Dendritic cell treated with granulocyte-macrophage colony-stimulating factor and Interleukin-4, amounts not matched to agents 40 ng/mL and 50 ng/mL, for 4 days (primary cell): ENCODE data around the gene EIF5AL1.
"Not testable (repeated sequence)": the region's sequence is repeated elsewhere in the genome, so short reads cannot be mapped to it uniquely, and the experiment has no call there.

Source experiments
- H3K27ac Mint-ChIP-seq: one replicate; pipeline ENCODE4 v1.8.0; 2022; ENCODE audit warnings: mild to moderate bottlenecking, mixed read lengths
- H3K27me3 Mint-ChIP-seq: one replicate; pipeline ENCODE4 v1.8.0; 2022; ENCODE audit warnings: mild to moderate bottlenecking, mixed read lengths
- H3K36me3 Mint-ChIP-seq: one replicate; pipeline ENCODE4 v1.8.0; 2022; ENCODE audit warnings: low read depth, mixed read lengths
- H3K4me1 Mint-ChIP-seq: one replicate; pipeline ENCODE4 v1.8.0; 2022; ENCODE audit warnings: low read depth, mixed read lengths
- H3K4me3 Mint-ChIP-seq: one replicate; pipeline ENCODE4 v1.8.0; 2022; ENCODE audit warnings: mild to moderate bottlenecking, moderate library complexity, mixed read lengths
- H3K9me3 Mint-ChIP-seq: one replicate; pipeline ENCODE4 v1.8.0; 2022; ENCODE audit warnings: mixed read lengths
- intact Hi-C: fragments of 100-400 bp; cut with micrococcal nuclease; formaldehyde crosslinking; loops from one replicate; pipeline ENCODE4 v1.15.0; 2022

EIF5AL1 gene

DNA sequence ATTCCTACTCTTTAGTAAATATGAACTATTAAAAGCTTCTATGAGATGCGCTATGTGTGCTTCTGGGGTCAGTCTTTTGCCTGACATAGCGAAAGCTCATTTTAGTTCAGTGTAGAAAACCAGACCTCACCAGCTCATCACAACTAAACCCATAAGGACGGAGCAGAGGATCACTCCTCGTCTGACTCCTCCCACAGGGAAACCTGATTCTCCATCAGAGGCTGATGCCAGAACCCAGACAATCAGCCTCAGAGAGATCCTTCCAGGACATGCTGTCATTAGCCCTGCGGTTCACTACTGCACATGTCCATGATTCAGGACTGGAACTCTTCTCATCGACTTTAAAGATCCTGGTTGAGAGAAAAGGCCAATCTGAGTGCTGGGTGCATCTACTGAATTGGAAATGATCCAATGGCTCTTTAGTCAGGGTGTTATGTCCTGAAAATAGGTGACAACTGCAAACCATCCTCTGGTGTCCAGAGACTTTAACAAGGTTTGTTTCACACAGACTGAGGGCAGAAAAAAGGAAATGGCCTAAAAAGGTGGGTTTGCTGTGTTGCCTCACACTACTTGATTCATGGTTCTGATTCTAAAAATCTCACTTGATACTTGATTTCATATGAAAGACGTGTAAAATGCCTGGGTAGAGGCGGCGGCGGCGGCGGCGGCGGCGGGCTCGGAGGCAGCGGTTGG, at the start of gene EIF5AL1:
Gene EIF5AL1 (plus strand): TSS at position 643 of the 693 bp plus-strand sequence. CDS start 117 bp downstream, outside the sequence.
- H3K27ac Mint-ChIP-seq, H3K4me3 Mint-ChIP-seq, H3K4me1 Mint-ChIP-seq, H3K36me3 Mint-ChIP-seq, intact Hi-C loops, H3K9me3 Mint-ChIP-seq: not testable (repeated sequence)
- peaks cover 13% of the 10 kb centered on the region for H3K27me3 Mint-ChIP-seq

DNA sequence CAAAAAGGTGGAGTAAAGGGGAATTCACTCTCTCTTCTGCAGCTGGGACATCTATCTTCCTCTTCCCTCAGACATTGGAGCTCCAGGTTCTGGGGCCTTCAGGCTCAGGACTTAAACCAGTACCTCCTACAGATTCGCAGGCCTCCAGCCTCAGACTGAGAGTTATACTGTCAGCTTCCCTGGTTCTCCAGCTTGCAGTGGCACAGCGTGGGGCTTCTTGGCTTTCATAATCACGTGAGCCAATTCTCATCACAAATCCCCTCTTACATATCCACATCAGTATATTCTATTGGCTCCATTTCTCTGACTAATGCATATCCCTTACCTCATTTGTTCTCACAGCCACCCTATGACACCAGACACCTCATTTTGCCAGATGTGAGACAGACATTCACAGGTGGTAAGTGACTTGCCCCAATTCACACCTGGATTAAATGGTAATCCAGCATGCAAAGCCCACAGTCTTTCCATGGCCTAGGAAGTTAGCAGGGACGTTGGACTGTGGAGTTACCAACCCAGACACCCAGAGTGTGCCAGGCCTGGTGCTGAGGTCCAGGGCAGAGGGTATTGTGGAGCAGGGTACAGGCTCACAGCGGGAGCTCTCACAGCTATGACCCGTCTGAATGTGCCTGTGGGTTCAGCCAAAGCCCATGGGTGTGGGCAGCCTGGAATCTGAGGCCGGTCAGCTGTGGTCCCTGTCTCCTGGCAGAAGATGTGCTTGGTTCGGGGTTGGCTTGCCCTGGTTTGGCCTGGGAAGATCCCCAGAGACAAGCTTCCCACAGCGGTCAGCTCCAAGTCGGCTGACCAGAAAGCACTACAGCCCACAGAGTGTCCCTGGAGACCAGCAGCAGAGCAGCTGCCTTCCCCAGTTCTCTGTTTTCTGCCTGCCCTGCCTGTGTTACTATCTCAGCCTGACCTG, 48.5 kb upstream of the EIF5AL1 start:
- no peak overlapping the region for H3K27ac Mint-ChIP-seq
- no peaks in the 10 kb centered on the region for H3K9me3 Mint-ChIP-seq
- no peak overlapping the region for H3K4me3 Mint-ChIP-seq
- H3K36me3 Mint-ChIP-seq = no peaks in the 10 kb centered on the region
- intact Hi-C loops = no loop called here
- H3K4me1 Mint-ChIP-seq = peaks cover 18% of the 10 kb centered on the region
- peaks cover 2% of the 10 kb centered on the region for H3K27me3 Mint-ChIP-seq

- Mint-ChIP-seq H3K4me3 (no peak overlapping the region), H3K27ac (no peak overlapping the region), H3K27me3 (peaks cover 5% of the 10 kb centered on the region), H3K4me1 (peaks cover 20% of the 10 kb centered on the region), H3K9me3 (no peaks in the 10 kb centered on the region), H3K36me3 (no peaks in the 10 kb centered on the region)
- intact Hi-C loops = no loop called here
These were observed 47.0 kb upstream of the EIF5AL1 start for GRCh38 chr10:79465341-79465740.

DNA sequence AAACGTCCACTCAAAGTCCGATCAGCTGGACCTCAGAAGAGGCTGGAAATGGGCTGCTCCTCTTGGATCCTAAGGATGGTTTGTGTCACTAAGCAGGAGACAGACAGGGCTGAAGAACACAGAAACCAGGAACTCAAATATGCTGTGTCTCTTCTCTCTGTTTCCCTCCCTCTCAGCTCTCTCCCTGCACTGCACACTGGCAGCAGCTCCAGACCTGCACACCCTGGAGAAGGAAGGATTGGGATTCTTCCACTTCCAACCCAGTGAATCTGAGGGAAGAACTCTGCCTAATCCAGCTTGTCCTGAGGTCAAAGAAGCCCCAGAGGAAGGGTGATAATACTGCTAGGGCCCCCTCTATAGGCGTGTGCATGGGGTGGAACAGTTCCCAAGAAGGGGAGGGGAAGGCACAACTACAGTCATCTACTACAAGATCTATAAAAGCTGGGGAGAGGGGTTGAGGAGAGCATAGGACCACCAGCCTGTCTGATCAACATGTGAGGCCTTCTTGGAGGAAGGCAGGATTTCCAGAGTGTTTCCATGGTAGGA, 44.2 kb upstream of the EIF5AL1 start:
- intact Hi-C loops = no loop called here
- no peaks in the 10 kb centered on the region for H3K36me3 Mint-ChIP-seq
- H3K9me3 Mint-ChIP-seq = no peaks in the 10 kb centered on the region
- peak overlapping the region; percentile 67 for H3K27ac Mint-ChIP-seq
- H3K4me3 Mint-ChIP-seq = peak overlapping the region; percentile 10
- peaks cover 10% of the 10 kb centered on the region for H3K27me3 Mint-ChIP-seq
- peaks cover 26% of the 10 kb centered on the region for H3K4me1 Mint-ChIP-seq

DNA sequence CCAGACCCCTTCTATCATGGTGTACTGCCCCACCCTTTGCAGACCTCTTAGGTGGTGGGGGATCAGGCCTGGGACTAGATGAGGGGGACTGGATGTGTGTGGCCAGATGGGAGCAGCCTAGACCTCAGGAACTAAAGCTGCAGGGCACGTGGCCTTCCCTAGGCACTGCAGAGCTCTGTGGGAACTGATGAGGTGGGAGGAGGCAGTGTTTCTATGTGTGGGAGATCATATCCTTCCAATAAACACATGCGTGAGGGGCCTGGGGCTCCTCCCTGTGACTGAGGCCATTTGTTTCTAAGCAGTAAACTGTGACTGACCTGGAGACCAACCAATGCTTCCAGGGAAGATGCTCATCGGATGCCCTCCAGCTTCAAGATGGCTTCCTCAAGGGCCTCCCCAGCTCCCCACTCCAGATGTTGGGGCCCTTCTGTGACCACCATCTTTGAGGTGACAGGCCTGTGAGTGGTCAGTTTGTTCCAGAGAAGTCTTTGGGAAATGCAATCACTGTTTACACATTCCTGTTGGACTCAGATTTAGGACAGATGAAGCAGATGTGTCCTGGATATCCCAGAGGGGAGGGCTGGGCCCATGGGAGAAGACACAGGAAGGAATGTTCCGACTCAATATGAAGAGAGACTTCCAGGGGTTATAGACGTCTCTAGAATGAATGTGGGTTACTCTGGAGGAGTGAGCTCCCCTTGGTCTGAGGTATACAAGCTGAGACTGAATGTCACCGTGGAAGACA, 43.3 kb upstream of the EIF5AL1 start:
- Mint-ChIP-seq H3K27ac (peak overlapping the region; percentile 67), H3K27me3 (peaks cover 12% of the 10 kb centered on the region), H3K4me3 (no peak overlapping the region), H3K4me1 (peaks cover 34% of the 10 kb centered on the region), H3K36me3 (no peaks in the 10 kb centered on the region), H3K9me3 (no peaks in the 10 kb centered on the region)
- intact Hi-C loops = no loop called here

GRCh38 chr10:79470096-79470495, 42.2 kb upstream of the EIF5AL1 start:
- Mint-ChIP-seq H3K36me3 (no peaks in the 10 kb centered on the region), H3K27ac (no peak overlapping the region), H3K4me1 (peaks cover 34% of the 10 kb centered on the region), H3K9me3 (no peaks in the 10 kb centered on the region), H3K27me3 (peaks cover 12% of the 10 kb centered on the region), H3K4me3 (no peak overlapping the region)
- intact Hi-C loops = no loop called here

DNA sequence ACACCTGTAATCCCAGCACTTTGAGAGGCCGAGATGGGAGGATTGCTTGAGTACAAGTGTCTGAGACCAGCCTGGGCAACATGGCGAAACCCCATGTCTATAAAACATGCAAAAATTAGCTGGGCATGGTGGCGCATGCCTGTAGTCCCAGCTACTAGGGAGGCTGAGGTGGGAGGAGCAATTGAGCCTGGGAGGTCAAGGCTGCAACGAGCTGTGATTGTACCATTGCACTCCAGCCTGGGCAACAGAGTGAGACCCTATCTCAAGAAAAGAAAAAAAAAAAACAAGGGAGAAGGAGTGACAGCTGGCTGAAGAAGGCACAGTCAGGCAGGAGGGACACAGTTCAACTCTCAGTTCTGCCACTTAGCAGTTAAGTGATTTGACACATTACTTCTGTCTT, 40.6 kb upstream of the EIF5AL1 start:
- Mint-ChIP-seq H3K27me3 (peaks cover 14% of the 10 kb centered on the region), H3K9me3 (no peaks in the 10 kb centered on the region), H3K36me3 (no peaks in the 10 kb centered on the region), H3K27ac (no peak overlapping the region), H3K4me1 (peaks cover 34% of the 10 kb centered on the region), H3K4me3 (no peak overlapping the region)
- intact Hi-C loops = no loop called here

DNA sequence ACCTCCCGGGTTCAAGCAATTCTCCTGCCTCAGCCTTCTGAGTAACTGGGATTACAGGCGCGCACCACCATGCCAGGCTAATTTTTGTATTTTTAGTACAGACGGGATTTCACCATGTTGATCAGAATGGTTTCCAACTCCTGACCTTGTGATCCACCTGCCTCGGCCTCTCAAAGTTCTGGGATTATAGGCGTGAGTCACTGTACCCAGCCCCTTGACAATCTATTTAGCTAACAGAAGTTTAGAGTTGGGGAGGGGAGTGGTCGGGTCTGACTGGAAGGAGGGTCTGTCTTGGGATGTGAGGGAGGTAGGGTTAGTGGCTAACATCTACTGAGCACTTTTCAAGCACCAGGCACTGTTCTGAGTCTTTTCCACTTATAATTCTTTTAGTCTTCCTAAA, 39.9 kb upstream of the EIF5AL1 start:
- intact Hi-C loops = no loop called here
- H3K36me3 Mint-ChIP-seq = no peaks in the 10 kb centered on the region
- H3K27ac Mint-ChIP-seq = no peak overlapping the region

DNA sequence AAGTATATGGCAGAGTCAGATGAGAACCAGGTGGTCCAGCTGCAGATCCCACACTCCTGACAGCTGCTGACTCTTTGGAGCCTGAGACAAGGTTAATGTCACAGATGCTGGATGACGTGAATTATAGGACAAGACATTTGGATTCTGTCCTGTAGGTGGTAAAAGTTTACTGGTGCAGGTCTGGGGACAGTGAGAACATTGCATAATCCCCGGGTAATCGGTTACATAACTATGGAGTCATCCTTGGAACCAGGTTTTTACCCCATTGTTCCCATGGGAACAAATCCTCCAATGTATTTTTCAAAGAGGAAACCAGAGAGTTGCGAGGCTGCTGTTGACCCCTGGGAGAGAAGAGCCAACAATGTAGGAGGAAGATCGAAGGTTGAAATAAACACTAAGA, 39.4 kb upstream of the EIF5AL1 start:
- intact Hi-C loops = no loop called here
- H3K27ac Mint-ChIP-seq = no peak overlapping the region
- no peaks in the 10 kb centered on the region for H3K9me3 Mint-ChIP-seq
- peaks cover 18% of the 10 kb centered on the region for H3K27me3 Mint-ChIP-seq
- no peaks in the 10 kb centered on the region for H3K36me3 Mint-ChIP-seq
- no peak overlapping the region for H3K4me3 Mint-ChIP-seq
- peaks cover 24% of the 10 kb centered on the region for H3K4me1 Mint-ChIP-seq

More for the DNA sequence above, 39.9 kb upstream of the EIF5AL1 start:
- Mint-ChIP-seq H3K4me3 (no peak overlapping the region), H3K4me1 (peaks cover 29% of the 10 kb centered on the region), H3K27me3 (peaks cover 15% of the 10 kb centered on the region), H3K9me3 (no peaks in the 10 kb centered on the region)

- peaks cover 18% of the 10 kb centered on the region for H3K4me1 Mint-ChIP-seq
- H3K27me3 Mint-ChIP-seq = peaks cover 18% of the 10 kb centered on the region
- H3K36me3 Mint-ChIP-seq = no peaks in the 10 kb centered on the region
- H3K9me3 Mint-ChIP-seq = no peaks in the 10 kb centered on the region
- no peak overlapping the region for H3K27ac Mint-ChIP-seq
- intact Hi-C loops = no loop called here
- H3K4me3 Mint-ChIP-seq = no peak overlapping the region
These were observed 38.7 kb upstream of the EIF5AL1 start for GRCh38 chr10:79473496-79474095.

DNA sequence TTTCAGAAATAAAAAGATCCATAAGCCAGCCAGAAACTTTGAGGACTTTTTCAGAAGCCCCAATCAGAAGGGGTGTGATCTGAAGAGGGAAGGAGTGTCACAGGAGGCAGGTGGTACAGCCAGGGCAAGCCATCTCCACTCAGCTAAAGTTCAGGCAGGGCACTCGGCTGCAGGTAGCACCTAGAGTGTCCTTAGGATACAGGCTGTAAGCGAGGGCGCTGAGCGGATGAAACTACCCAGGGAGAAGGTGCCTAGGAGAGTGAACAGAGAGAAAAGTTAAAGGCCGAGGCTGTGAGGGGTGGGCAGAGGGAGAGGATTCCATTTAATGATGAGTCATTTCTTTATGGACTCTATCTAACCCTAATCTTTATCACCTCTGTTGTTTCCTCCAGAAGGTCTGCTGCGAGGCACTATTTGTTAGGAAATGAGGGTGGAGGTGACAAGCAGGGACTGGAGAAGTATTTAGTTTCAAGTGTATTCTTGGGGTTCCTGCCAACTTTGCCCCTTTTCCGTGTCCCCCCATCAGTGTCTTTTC, 37.1 kb upstream of the EIF5AL1 start:
- peaks cover 15% of the 10 kb centered on the region for H3K27me3 Mint-ChIP-seq
- intact Hi-C loops = no loop called here
- peaks cover 13% of the 10 kb centered on the region for H3K4me1 Mint-ChIP-seq
- H3K27ac Mint-ChIP-seq = no peak overlapping the region
- H3K9me3 Mint-ChIP-seq = no peaks in the 10 kb centered on the region
- no peak overlapping the region for H3K4me3 Mint-ChIP-seq
- no peaks in the 10 kb centered on the region for H3K36me3 Mint-ChIP-seq

DNA sequence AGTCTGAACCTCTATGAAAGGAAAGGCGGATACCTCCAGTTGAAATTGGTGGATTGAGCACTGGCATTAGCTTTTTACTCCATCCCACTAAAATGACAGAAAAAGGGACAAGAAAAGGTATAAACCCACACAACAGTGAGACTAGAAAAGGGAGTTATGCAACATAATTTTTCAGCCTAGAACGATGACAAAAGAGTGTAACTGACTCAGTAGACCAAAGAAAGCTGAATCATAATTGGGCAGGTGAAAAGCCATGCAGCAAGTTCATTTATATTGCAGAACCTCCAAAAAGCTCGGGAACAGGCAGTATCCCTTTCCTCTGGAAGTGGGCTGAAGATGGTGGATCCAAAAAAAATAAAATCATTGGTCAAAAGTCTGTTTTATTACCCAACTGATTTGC, 36.5 kb upstream of the EIF5AL1 start:
- Mint-ChIP-seq H3K4me1 (peaks cover 13% of the 10 kb centered on the region), H3K9me3 (no peaks in the 10 kb centered on the region), H3K27me3 (peaks cover 20% of the 10 kb centered on the region), H3K4me3 (no peak overlapping the region), H3K27ac (no peak overlapping the region), H3K36me3 (no peaks in the 10 kb centered on the region)
- intact Hi-C loops = no loop called here

- Mint-ChIP-seq H3K27me3 (peaks cover 23% of the 10 kb centered on the region), H3K4me1 (peaks cover 13% of the 10 kb centered on the region)
- intact Hi-C loops = no loop called here
These were observed 35.7 kb upstream of the EIF5AL1 start for GRCh38 chr10:79476645-79477044.

More at GRCh38 chr10:79476645-79477044, 35.7 kb upstream of the EIF5AL1 start:
- Mint-ChIP-seq H3K27ac (no peak overlapping the region), H3K4me3 (no peak overlapping the region), H3K9me3 (no peaks in the 10 kb centered on the region), H3K36me3 (no peaks in the 10 kb centered on the region)
